Activated CD4-positive, alpha-beta T cell treated with anti-CD3 and anti-CD28 coated beads, Interleukin-2, amount 10 ng/mL, durations not matched to agents 24 days and 14 days (primary cell): Measurements from ENCODE around the gene APOA4. TPM values are rescaled to one million over a fixed set of nuclear protein-coding genes. Genes with fewer than 3 reads are reported as not detected.
A peak's percentile ranks its signal among the peaks of the same experiment; 100 is the strongest.

ENCODE experiments used
- DNase-seq: peaks from one replicate; pipeline ENCODE4 v3.0.0; 2022
- H3K27ac Mint-ChIP-seq: one replicate; pipeline ENCODE4 v1.8.0; 2022; ENCODE audit warnings: mild to moderate bottlenecking, mixed read lengths
- H3K27me3 Mint-ChIP-seq: one replicate; pipeline ENCODE4 v1.8.0; 2022; ENCODE audit warnings: mixed read lengths
- H3K36me3 Mint-ChIP-seq: one replicate; pipeline ENCODE4 v1.8.0; 2022; ENCODE audit warnings: low read depth, mild to moderate bottlenecking, mixed read lengths
- H3K4me1 Mint-ChIP-seq: one replicate; pipeline ENCODE4 v1.8.0; 2021; ENCODE audit warnings: mixed read lengths
- H3K4me3 Mint-ChIP-seq: one replicate; pipeline ENCODE4 v1.8.0; 2022; ENCODE audit warnings: mild to moderate bottlenecking, moderate library complexity, mixed read lengths
- H3K9me3 Mint-ChIP-seq: one replicate; pipeline ENCODE4 v1.8.0; 2021; ENCODE audit warnings: mixed read lengths
- intact Hi-C: fragments of 100-400 bp; cut with micrococcal nuclease; formaldehyde crosslinking; loops from one replicate; pipeline ENCODE4 v1.15.1; 2023
- total RNA-seq: library from RNA; stranded (reverse); gene quantifications from 2 replicates; pipeline ENCODE4 v1.2.3, GENCODE V29; 2022

Gene APOA4
- total RNA-seq, 1 donor from 2014 or later: not detected

DNA sequence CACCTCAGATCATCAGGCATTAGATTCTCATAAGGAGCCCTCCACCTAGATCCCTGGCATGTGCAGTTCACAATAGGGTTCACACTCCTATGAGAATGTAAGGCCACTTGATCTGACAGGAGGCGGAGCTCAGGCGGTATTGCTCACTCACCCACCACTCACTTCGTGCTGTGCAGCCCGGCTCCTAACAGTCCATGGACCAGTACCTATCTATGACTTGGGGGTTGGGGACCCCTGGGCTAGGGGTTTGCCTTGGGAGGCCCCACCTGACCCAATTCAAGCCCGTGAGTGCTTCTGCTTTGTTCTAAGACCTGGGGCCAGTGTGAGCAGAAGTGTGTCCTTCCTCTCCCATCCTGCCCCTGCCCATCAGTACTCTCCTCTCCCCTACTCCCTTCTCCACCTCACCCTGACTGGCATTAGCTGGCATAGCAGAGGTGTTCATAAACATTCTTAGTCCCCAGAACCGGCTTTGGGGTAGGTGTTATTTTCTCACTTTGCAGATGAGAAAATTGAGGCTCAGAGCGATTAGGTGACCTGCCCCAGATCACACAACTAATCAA, 8.8 kb upstream of the APOA4 start:
- Mint-ChIP-seq H3K4me1 (peaks cover 4% of the 10 kb centered on the region), H3K9me3 (no peaks in the 10 kb centered on the region), H3K4me3 (no peak overlapping the region), H3K27ac (no peak overlapping the region), H3K36me3 (no peaks in the 10 kb centered on the region), H3K27me3 (peaks cover 4% of the 10 kb centered on the region)
- no peak for DNase-seq
- intact Hi-C loops: no loop called here

DNA sequence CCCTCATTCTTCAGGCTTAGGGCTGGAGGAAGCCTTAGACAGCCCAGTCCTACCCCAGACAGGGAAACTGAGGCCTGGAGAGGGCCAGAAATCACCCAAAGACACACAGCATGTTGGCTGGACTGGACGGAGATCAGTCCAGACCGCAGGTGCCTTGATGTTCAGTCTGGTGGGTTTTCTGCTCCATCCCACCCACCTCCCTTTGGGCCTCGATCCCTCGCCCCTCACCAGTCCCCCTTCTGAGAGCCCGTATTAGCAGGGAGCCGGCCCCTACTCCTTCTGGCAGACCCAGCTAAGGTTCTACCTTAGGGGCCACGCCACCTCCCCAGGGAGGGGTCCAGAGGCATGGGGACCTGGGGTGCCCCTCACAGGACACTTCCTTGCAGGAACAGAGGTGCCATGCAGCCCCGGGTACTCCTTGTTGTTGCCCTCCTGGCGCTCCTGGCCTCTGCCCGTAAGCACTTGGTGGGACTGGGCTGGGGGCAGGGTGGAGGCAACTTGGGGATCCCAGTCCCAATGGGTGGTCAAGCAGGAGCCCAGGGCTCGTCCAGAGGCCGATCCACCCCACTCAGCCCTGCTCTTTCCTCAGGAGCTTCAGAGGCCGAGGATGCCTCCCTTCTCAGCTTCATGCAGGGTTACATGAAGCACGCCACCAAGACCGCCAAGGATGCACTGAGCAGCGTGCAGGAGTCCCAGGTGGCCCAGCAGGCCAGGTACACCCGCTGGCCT, 7.2 kb upstream of the APOA4 start:
- H3K27me3 Mint-ChIP-seq: peaks cover 4% of the 10 kb centered on the region
- peaks cover under 1% of the 10 kb centered on the region for H3K4me1 Mint-ChIP-seq
- DNase-seq: no peak
- no peaks in the 10 kb centered on the region for H3K9me3 Mint-ChIP-seq
- H3K36me3 Mint-ChIP-seq: no peaks in the 10 kb centered on the region
- H3K4me3 Mint-ChIP-seq: no peak overlapping the region
- H3K27ac Mint-ChIP-seq: no peak overlapping the region
- intact Hi-C loops: no loop called here

DNA sequence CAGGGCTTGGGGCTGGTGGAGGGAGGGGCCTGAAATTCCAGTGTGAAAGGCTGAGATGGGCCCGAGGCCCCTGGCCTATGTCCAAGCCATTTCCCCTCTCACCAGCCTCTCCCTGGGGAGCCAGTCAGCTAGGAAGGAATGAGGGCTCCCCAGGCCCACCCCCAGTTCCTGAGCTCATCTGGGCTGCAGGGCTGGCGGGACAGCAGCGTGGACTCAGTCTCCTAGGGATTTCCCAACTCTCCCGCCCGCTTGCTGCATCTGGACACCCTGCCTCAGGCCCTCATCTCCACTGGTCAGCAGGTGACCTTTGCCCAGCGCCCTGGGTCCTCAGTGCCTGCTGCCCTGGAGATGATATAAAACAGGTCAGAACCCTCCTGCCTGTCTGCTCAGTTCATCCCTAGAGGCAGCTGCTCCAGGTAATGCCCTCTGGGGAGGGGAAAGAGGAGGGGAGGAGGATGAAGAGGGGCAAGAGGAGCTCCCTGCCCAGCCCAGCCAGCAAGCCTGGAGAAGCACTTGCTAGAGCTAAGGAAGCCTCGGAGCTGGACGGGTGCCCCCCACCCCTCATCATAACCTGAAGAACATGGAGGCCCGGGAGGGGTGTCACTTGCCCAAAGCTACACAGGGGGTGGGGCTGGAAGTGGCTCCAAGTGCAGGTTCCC, 6.5 kb upstream of the APOA4 start, which contains the start of gene APOC3:
TSS of gene APOC3 (plus strand) at position 383 of the 659 bp plus-strand sequence. CDS start 676 bp downstream, outside the sequence.
- H3K4me1 Mint-ChIP-seq: no peaks in the 10 kb centered on the region
- H3K36me3 Mint-ChIP-seq: no peaks in the 10 kb centered on the region
- H3K4me3 Mint-ChIP-seq: no peak within 1 kb of the TSS
- intact Hi-C loops: no loop called here
- H3K9me3 Mint-ChIP-seq: no peaks in the 10 kb centered on the region
- H3K27ac Mint-ChIP-seq: no peak within 1 kb of the TSS
- no peak for DNase-seq
- peaks cover 4% of the 10 kb centered on the region for H3K27me3 Mint-ChIP-seq

DNA sequence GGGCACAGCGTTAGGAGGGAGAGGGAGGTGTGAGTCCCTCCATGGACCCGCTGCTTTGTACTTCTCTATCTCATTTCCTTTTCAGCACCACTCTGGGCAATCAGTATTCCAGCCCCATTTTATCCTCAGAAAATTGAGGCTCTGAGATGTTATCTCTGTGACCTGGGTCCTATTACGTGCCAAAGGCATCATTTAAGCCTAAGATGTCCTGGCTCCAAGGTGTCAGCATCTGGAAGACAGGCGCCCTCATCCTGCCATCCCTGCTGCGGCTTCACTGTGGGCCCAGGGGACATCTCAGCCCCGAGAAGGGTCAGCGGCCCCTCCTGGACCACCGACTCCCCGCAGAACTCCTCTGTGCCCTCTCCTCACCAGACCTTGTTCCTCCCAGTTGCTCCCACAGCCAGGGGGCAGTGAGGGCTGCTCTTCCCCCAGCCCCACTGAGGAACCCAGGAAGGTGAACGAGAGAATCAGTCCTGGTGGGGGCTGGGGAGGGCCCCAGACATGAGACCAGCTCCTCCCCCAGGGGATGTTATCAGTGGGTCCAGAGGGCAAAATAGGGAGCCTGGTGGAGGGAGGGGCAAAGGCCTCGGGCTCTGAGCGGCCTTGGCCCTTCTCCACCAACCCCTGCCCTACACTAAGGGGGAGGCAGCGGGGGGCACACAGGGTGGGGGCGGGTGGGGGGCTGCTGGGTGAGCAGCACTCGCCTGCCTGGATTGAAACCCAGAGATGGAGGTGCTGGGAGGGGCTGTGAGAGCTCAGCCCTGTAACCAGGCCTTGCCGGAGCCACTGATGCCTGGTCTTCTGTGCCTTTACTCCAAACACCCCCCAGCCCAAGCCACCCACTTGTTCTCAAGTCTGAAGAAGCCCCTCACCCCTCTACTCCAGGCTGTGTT, 5.8 kb upstream of the APOA4 start:
- no peaks in the 10 kb centered on the region for H3K4me1 Mint-ChIP-seq
- intact Hi-C loops: no loop called here
- H3K4me3 Mint-ChIP-seq: no peak overlapping the region
- no peaks in the 10 kb centered on the region for H3K36me3 Mint-ChIP-seq
- peaks cover 4% of the 10 kb centered on the region for H3K27me3 Mint-ChIP-seq
- no peaks in the 10 kb centered on the region for H3K9me3 Mint-ChIP-seq
- no peak overlapping the region for H3K27ac Mint-ChIP-seq
- DNase-seq: no peak

DNA sequence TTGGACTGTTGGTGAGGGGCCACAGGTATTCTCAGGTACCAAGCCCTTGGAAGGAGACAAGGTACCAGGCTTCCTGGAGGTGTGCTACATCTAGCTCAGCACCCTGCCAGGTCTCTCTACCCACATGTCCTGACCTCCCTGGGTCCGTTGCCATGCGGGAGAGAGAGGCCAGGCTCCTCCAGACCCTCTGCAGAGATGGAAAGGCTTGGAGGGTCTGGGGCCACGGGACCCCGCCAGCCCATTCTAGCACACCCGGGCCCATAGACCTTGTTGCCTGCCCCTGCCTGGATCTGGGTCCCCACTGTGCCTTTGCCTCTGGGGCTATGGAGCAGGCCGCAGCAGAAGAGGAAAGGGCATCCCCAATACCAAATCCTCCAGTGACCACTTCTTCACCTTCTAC, 4.4 kb upstream of the APOA4 start:
- no peak overlapping the region for H3K4me3 Mint-ChIP-seq
- H3K9me3 Mint-ChIP-seq: no peaks in the 10 kb centered on the region
- no peaks in the 10 kb centered on the region for H3K4me1 Mint-ChIP-seq

DNA sequence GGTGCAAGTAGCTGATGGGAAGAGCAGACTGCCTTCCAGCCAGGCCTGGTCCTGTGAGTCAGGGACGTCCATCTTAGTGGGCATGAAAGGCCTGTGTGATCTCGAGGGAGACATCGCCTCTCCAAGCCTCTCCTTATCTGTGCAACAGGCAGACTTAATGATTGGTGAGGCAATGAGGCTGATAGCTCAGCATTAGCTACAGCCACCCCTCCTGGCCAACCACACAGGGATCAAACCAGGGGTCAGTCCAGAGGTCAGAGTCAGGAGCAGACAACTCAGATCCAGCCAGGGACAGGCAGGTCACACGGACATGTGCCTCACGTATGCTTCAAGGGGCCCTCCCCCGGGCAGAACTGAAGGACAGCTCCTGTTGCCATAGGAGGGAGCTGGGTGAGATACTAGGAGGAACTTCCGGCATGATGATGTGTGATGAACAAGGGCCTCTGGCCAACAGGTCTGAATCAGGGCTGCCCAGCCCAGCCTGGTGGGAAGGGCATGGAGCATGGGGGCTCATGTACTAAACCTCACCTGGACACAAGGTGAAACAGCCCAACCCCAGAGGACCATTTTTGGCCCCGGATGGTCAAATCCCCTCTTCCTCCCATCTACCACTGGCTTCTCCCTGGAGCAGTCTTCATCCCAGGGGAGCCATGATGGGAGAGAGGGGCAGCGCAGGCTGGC, 3.8 kb upstream of the APOA4 start:
- H3K4me3 Mint-ChIP-seq: no peak overlapping the region
- no peak for DNase-seq
- intact Hi-C loops: no loop called here
- no peaks in the 10 kb centered on the region for H3K9me3 Mint-ChIP-seq
- H3K27me3 Mint-ChIP-seq: no peaks in the 10 kb centered on the region
- no peaks in the 10 kb centered on the region for H3K4me1 Mint-ChIP-seq
- no peak overlapping the region for H3K27ac Mint-ChIP-seq
- no peaks in the 10 kb centered on the region for H3K36me3 Mint-ChIP-seq

More for the DNA sequence above, 4.4 kb upstream of the APOA4 start:
- intact Hi-C loops: no loop called here
- DNase-seq: no peak
- H3K36me3 Mint-ChIP-seq: no peaks in the 10 kb centered on the region
- no peak overlapping the region for H3K27ac Mint-ChIP-seq
- H3K27me3 Mint-ChIP-seq: no peaks in the 10 kb centered on the region

DNA sequence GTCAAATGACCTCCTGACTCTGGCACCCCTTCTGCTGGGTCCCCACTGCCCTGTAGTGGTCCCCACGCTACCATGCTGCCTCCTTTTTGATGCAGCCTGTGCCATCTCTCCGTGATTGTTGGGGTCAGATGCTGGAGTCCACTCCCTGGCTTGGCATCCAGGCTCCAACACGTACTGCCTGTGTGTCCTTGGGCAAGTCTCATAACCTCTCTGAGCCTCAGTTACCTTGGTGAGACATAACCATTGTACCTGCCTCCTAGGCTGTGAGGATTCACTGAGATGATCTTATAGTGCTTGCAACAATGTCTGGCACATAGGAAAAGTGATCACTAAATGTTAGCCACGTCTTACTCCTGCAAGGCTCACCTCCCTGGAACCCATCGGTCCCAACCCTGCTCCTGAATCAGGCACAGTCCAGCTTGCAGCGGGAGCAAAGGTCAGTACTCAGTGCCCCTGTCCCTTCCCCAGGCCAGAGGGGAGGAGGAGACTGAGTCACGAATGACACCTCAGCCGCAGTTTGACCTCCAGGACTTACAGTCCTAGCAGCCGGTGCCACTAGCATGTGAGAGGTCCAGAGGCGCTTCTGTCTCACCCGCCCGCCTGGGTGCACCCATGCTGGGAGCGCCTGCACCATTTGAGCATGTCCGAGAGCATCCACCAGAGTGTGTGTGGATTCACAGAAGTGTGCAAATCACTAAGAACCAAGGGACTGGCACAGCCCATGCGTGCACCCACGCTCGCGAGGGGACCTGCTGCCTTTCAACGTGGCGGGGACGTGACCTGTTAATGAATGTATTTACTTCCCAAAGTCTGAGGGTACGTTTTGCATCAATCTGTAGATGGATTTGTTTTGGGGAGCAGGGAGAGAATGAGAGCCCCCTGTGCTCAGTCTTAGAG, 3.0 kb upstream of the APOA4 start:
- Mint-ChIP-seq H3K27me3 (no peaks in the 10 kb centered on the region), H3K4me1 (no peaks in the 10 kb centered on the region), H3K9me3 (no peaks in the 10 kb centered on the region), H3K4me3 (no peak overlapping the region), H3K27ac (no peak overlapping the region), H3K36me3 (no peaks in the 10 kb centered on the region)
- DNase-seq: no peak
- intact Hi-C loops: no loop called here

DNA sequence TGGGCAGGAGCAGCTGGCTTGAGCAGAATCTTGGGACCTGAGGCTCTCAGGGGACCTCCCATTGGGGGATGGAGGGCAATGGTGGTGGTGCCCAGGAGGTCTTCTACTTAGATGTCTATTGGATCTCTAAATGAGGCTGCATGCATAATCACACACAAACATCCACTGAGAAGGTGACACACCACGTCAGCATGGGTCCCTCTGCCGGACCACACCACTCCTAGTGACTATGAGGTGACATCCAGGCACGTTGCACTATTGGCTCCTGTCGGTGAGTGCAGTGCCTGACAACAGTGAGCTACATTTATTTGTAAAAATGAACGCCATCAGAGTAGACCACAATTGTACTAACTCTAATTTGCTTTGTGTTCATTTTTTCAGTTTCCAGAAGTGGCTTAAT, 2.3 kb upstream of the APOA4 start:
- Mint-ChIP-seq H3K4me1 (no peaks in the 10 kb centered on the region), H3K36me3 (no peaks in the 10 kb centered on the region), H3K4me3 (no peak overlapping the region), H3K27me3 (no peaks in the 10 kb centered on the region), H3K9me3 (no peaks in the 10 kb centered on the region), H3K27ac (no peak overlapping the region)
- intact Hi-C loops: no loop called here
- no peak for DNase-seq

DNA sequence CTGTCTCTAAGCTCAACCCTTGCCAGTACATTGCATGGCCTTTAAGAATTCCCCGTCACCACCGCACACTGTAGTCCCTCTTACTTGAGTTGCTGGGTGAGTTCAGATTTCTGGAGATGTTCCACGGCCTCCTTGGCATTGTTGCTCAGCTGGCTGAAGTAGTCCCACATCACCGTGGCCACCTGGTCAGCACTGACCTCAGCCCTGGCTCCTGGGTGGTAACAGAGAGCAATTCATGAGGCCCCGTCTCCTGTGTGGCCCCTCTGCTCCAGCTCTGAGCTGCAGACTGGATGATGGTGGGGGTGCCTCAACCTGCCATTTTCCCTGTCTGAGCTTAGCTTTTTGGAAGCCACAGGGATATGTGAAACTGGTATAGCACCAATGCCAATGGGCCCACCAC, 529 bp downstream of the APOA4 start:
- no peak for DNase-seq
- intact Hi-C loops: no loop called here
- Mint-ChIP-seq H3K4me1 (no peaks in the 10 kb centered on the region), H3K27ac (no peak overlapping the region), H3K36me3 (no peaks in the 10 kb centered on the region), H3K4me3 (no peak overlapping the region), H3K27me3 (no peaks in the 10 kb centered on the region), H3K9me3 (no peaks in the 10 kb centered on the region)

DNA sequence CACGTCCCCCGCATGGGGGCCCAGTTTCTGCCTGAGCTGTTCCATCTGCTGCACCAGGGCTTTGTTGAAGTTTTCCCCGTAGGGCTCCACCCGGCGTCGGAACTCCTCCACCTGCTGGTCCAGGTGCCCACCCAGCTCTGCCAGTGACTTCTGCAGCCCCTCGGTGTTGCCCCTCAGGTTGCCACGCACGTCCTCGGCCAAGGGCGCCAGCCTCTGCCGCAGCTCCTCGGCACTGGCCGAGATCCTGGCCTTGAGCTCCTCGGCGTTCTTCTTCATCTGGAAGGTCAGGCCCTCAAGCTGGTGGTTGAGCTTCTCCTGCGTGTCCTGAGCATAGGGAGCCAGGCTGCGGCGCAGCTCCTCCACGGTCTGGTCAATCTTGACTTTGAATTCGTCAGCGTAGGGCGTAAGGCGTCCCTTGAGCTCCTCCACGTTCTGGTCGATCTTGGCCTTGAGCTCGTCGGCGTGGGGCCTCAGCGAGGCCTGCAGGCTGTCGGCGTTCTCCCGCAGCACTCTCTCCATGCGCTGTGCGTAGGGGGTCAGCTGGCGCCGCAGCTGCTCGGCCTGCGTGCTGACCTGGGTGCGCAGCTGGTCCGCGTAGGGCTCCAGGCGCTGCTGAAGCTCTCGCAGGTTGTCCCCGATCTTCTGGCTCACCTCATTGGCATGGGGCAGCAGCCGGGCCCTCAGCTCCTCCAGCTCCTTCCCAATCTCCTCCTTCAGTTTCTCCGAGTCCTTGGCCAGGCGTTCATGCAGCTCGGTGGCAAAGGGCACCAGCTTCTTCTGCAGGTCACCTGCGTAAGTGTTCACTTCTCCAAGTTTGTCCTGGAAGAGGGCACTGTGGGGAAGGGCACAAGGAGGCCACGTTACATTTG, 1.8 kb downstream of the APOA4 start:
- Mint-ChIP-seq H3K4me3 (no peak overlapping the region), H3K27ac (no peak overlapping the region), H3K4me1 (no peaks in the 10 kb centered on the region), H3K9me3 (no peaks in the 10 kb centered on the region), H3K36me3 (no peaks in the 10 kb centered on the region), H3K27me3 (no peaks in the 10 kb centered on the region)
- peak; percentile 50 for DNase-seq
- intact Hi-C loops: no loop called here

DNA sequence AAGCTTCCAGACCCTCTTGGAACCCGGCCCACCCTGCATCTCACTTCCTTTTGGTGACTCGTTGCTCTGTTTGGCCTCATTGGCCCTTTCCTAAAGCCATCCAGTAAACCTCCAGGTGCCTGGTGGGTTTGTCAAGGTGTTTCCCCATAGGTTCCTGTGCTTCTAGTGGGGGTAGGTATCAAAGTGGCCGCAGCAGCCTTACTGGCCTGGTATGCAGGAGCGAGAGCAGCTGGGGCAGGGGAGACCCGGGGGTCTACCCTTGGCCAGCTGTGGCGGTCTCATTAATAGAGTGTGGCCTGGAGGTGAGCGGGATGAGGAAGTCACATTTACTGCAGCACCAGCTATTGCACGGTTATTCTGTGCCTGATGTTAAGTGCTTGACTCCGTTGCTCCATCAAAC, 4.1 kb downstream of the APOA4 start:
- H3K36me3 Mint-ChIP-seq: no peaks in the 10 kb centered on the region
- H3K9me3 Mint-ChIP-seq: no peaks in the 10 kb centered on the region
- no peak overlapping the region for H3K27ac Mint-ChIP-seq
- no peak for DNase-seq
- H3K4me1 Mint-ChIP-seq: no peaks in the 10 kb centered on the region
- H3K27me3 Mint-ChIP-seq: no peaks in the 10 kb centered on the region
- intact Hi-C loops: no loop called here
- no peak overlapping the region for H3K4me3 Mint-ChIP-seq

DNA sequence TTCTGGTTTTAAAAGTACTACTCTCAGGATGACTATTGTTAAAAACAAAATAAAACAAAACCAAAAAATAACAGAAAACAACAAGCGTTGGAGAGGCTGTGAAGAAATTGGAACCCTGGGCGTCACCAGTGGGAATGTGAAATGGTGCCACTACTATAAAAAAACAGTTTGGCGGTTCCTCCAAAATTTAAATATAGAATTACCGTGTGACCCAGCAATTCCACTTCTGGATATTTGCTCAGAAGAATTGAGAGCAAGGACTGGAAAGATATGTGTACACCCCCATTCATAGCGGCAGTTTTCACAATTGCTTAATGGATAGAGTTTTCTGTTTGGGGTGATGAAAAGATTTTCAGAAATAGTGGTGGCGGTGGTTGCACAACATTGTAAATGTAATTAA, 8.6 kb downstream of the APOA4 start:
- Mint-ChIP-seq H3K27ac (no peak overlapping the region), H3K9me3 (no peaks in the 10 kb centered on the region), H3K27me3 (peaks cover 6% of the 10 kb centered on the region), H3K36me3 (no peaks in the 10 kb centered on the region), H3K4me3 (no peak overlapping the region), H3K4me1 (no peaks in the 10 kb centered on the region)
- intact Hi-C loops: no loop called here
- no peak for DNase-seq
